ENCODE measurements around the gene KRTAP6-3. TPM values are rescaled to one million over a fixed set of nuclear protein-coding genes. Genes with fewer than 3 reads are reported as not detected.

Gene KRTAP6-3
- total RNA-seq, 1 experiment from 2014 or later, result not detected

GRCh38 chr21:30615199-30615598 is 23.0 kb downstream of the KRTAP6-3 start:
- Histone ChIP-seq H3K27me3 (ENCODE audit: control insufficient read depth, insufficient read depth, low read length) (no peaks in the 10 kb centered on the region), H3K4me1 (ENCODE audit: control insufficient read depth, insufficient read depth, low read length) (no peaks in the 10 kb centered on the region), H3K36me3 (ENCODE audit: control insufficient read depth, insufficient read depth, low read length) (no peaks in the 10 kb centered on the region), H3K27ac (ENCODE audit: low read length) (no peak overlapping the region), H3K9me3 (ENCODE audit: control insufficient read depth, insufficient read depth, low read depth, low read length) (no peaks in the 10 kb centered on the region), H3K4me3 (ENCODE audit: low read depth in 2 of 2, low read length in 2 of 2) (no peak overlapping the region)
- no peak for ATAC-seq
- CTCF ChIA-PET, result no interaction called here
- POLR2A ChIA-PET, result no interaction called here
- in situ Hi-C loops (cut with HindIII; ENCODE audit: low pct_unique_long_range_greater_than_20kb, low sequenced_read_pairs) (no loop called here), intact Hi-C loops (cut with micrococcal nuclease; ENCODE audit: unreplicated experiment) (no loop called here)
- TF ChIP-seq SIN3A (IDR thresholded peaks at IDR 0.05; ENCODE audit: borderline replicate concordance, insufficient read depth, low read depth, low read length) (no peak), TCF7L2 (IDR thresholded peaks at IDR 0.05; ENCODE audit: low read depth, low read length) (no peak), POLR2AphosphoS5 (IDR thresholded peaks at IDR 0.05; ENCODE audit: low read depth, low read length) (no peak), CTCF (IDR thresholded peaks at IDR 0.05) (no peak), REST (IDR thresholded peaks at IDR 0.05; ENCODE audit: insufficient read depth in 1 of 2, low read depth in 2 of 2, low read length in 1 of 2) (no peak)
- BruUV-seq (replicated peaks), result no TSS peak
- DNase-seq (ENCODE audit: low read depth, low spot score), result no peak

- in situ Hi-C loops (cut with HindIII; ENCODE audit: low pct_unique_long_range_greater_than_20kb, low sequenced_read_pairs), result no loop called here
- no TSS peak for BruUV-seq (replicated peaks)
- H3K27ac ChIP-seq (ENCODE audit: low read length), result no peak within 1 kb of the TSS
- no peaks in the 10 kb centered on the region for H3K9me3 ChIP-seq (ENCODE audit: control insufficient read depth, insufficient read depth, low read depth, low read length)
- no peak for ATAC-seq
- ChIA-PET CTCF (no interaction called here), POLR2A (no interaction called here)
- H3K4me3 ChIP-seq (ENCODE audit: low read depth in 2 of 2, low read length in 2 of 2), result no peak within 1 kb of the TSS
- TF ChIP-seq TCF7L2 (IDR thresholded peaks at IDR 0.05; ENCODE audit: low read depth, low read length) (no peak), CTCF (IDR thresholded peaks at IDR 0.05) (no peak), POLR2AphosphoS5 (IDR thresholded peaks at IDR 0.05; ENCODE audit: low read depth, low read length) (no peak), SIN3A (IDR thresholded peaks at IDR 0.05; ENCODE audit: borderline replicate concordance, insufficient read depth, low read depth, low read length) (no peak), REST (IDR thresholded peaks at IDR 0.05; ENCODE audit: insufficient read depth in 1 of 2, low read depth in 2 of 2, low read length in 1 of 2) (no peak)
- no peak for DNase-seq (ENCODE audit: low read depth, low spot score)
- H3K36me3 ChIP-seq (ENCODE audit: control insufficient read depth, insufficient read depth, low read length), result no peaks in the 10 kb centered on the region
- no peaks in the 10 kb centered on the region for H3K27me3 ChIP-seq (ENCODE audit: control insufficient read depth, insufficient read depth, low read length)
- intact Hi-C loops (cut with micrococcal nuclease; ENCODE audit: unreplicated experiment), result no loop called here
- no peaks in the 10 kb centered on the region for H3K4me1 ChIP-seq (ENCODE audit: control insufficient read depth, insufficient read depth, low read length)
Observed at GRCh38 chr21:30616125-30616524, 23.9 kb downstream of the KRTAP6-3 start, which contains the start of gene KRTAP20-1. Gene KRTAP20-1 (plus strand): TSS chr21:30616425. CDS start chr21:30616455, 30 bp downstream.

Data from Panc1 (cell line).